ENCODE measurements around the gene CLCN2.

The CLCN2 gene

GRCh38 chr3:184321666-184322065 lies 39.7 kb downstream of the CLCN2 start:
- DNase-seq: no peak

GRCh38 chr3:184320104-184320445 lies 41.3 kb downstream of the CLCN2 start:
- DNase-seq: peak in 1 of 3 experiments; percentile 4

GRCh38 chr3:184317201-184317600 lies 44.2 kb downstream of the CLCN2 start:
- DNase-seq: no peak

- no peak for DNase-seq
These were observed 44.6 kb downstream of the CLCN2 start for GRCh38 chr3:184316792-184317191.

- no peak for DNase-seq
These were observed 45.3 kb downstream of the CLCN2 start for GRCh38 chr3:184315871-184316661.

GRCh38 chr3:184315543-184315867 lies 45.9 kb downstream of the CLCN2 start:
- DNase-seq: no peak

GRCh38 chr3:184314700-184315542 lies 46.5 kb downstream of the CLCN2 start:
- DNase-seq: peak; percentile 17 to 80 (median 75)

- DNase-seq: peak; percentile 93 to 97 (median 97)
These were observed 47.1 kb downstream of the CLCN2 start, which contains the start of gene EIF4G1 for GRCh38 chr3:184314363-184314699. EIF4G1 (plus strand) TSS chr3:184314606; CDS start chr3:184315797, 1,191 bp downstream.

- DNase-seq: no peak
These were observed 49.8 kb downstream of the CLCN2 start for GRCh38 chr3:184311633-184312032.

- DNase-seq: no peak
These were observed 52.7 kb downstream of the CLCN2 start for GRCh38 chr3:184308744-184309143.

- DNase-seq: no peak
These were observed 53.5 kb downstream of the CLCN2 start for GRCh38 chr3:184307915-184308314.

- DNase-seq: no peak
These were observed 54.9 kb downstream of the CLCN2 start for GRCh38 chr3:184306341-184306972.

- DNase-seq: peak in 1 of 3 experiments; percentile 19
These were observed 55.8 kb downstream of the CLCN2 start for GRCh38 chr3:184305577-184305976.

GRCh38 chr3:184300378-184300720 lies 61.1 kb downstream of the CLCN2 start:
- no peak for DNase-seq

GRCh38 chr3:184299488-184300377 lies 61.7 kb downstream of the CLCN2 start:
- no peak for DNase-seq

GRCh38 chr3:184298759-184299487 lies 62.5 kb downstream of the CLCN2 start, which contains the start of gene PSMD2:
PSMD2 (plus strand) TSS chr3:184299241; CDS start chr3:184299267, 26 bp downstream.
- peak; percentile 95 to 99 (median 99) for DNase-seq

GRCh38 chr3:184296616-184297015 lies 64.8 kb downstream of the CLCN2 start:
- DNase-seq: no peak

Measured in NCI-H1417 (cell line).